ENCODE measurements around the gene ANTXR2. TPM values are rescaled to one million over a fixed set of nuclear protein-coding genes. Genes with fewer than 3 reads are reported as not detected.

ANTXR2 gene
- total RNA-seq, 6 donors from 2014 or later: 26.0 to 61.0 (median 37.5) TPM

DNA sequence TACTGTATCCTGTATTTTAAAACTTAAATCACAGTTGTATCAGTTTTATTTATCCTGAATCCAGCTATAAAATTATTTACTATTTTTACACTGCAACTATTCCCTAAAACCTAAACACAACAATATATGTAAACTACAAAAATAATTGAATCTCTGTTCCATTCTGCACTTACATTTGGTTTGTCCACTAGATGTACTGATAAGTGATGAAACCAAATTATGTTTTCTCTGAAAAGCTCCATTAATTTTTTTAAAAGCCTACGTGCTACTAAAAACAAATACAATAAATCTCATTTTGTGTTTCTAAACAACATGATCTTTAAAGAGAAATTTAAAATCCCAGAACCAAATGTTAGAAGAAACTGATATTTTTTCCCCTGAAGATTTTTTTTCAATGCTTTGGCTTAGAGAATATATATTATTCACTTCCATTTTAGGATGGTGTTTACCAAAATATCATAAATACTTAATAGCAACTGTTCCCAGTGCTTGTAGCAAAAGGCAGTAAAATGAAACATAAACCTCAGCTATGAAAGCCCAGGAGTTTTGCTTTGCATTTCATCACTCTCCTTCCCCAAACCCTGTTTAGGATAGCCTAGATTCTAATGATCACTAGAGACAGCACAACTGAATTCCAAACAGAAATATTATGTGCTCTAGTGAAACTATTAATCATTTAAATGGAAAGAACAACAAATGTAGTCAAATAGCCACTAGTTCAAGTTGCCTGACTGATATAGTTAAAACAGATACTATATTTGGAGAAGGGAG lies 19.7 kb downstream of the ANTXR2 start:
- no peak overlapping the region for H3K4me3 ChIP-seq
- no peaks in the 10 kb centered on the region for H3K27me3 ChIP-seq

DNA sequence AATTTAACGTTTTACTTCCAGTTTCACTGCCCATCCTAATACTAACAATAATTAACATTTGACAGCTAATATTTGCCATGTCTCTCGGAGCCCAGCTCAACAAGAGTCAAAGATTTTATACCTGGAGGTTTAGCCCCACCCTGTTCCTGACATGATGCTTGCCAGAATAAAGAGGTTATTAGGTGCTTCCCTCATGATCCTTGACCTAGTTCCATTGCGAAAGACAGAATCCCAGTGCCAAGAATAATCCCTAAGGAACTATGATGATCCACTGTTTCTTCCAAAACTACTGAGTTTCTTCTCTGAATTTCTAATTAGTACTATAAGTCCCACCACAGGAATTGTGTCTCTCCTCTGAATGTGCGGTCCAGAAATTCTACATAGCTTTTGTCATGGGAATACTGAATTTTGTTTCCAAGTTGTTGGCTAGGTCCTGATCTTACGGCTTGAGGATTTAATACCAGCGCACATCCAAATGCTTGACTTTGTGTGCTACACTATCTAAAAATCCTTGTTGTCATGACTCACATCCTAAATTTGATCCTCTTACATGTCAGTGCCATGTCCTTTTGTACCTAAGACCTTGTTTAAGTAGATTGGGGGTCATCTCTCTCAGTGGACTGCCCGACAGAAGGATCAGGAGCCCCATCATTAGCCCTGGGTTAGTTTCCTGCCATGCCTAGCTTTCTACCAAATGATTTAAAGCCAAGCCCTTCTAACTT lies 23.1 kb downstream of the ANTXR2 start:
- Histone ChIP-seq H3K4me3 (no peak overlapping the region), H3K4me1 (peaks cover 0 to 10% (median 3%) of the 10 kb centered on the region in 4 donors), H3K36me3 (peaks cover 0 to 32% (median 2%) of the 10 kb centered on the region in 4 donors), H3K27me3 (no peaks in the 10 kb centered on the region), H3K9me3 (no peaks in the 10 kb centered on the region), H3K27ac (peak overlapping the region in 1 of 4 donors; percentile 27)
- no peak for DNase-seq
- ATAC-seq (ENCODE audit: low FRiP score in 2 of 2): peak in 1 of 2 donors; percentile 44
- 72 to 84% methylated on average over 7 of the region's 7 CpGs for WGBS, 2 donors
- TF ChIP-seq, protein P1, sequence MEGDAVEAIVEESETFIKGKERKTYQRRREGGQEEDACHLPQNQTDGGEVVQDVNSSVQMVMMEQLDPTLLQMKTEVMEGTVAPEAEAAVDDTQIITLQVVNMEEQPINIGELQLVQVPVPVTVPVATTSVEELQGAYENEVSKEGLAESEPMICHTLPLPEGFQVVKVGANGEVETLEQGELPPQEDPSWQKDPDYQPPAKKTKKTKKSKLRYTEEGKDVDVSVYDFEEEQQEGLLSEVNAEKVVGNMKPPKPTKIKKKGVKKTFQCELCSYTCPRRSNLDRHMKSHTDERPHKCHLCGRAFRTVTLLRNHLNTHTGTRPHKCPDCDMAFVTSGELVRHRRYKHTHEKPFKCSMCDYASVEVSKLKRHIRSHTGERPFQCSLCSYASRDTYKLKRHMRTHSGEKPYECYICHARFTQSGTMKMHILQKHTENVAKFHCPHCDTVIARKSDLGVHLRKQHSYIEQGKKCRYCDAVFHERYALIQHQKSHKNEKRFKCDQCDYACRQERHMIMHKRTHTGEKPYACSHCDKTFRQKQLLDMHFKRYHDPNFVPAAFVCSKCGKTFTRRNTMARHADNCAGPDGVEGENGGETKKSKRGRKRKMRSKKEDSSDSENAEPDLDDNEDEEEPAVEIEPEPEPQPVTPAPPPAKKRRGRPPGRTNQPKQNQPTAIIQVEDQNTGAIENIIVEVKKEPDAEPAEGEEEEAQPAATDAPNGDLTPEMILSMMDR (IDR thresholded peaks at IDR 0.05): no peak
- TF ChIP-seq POLR2AphosphoS5 (IDR thresholded peaks at IDR 0.05): no peak
- TF ChIP-seq EP300 (IDR thresholded peaks at IDR 0.05): no peak
- no peak for TF ChIP-seq POLR2A (IDR thresholded peaks at IDR 0.05)

More for the DNA sequence above, 19.7 kb downstream of the ANTXR2 start:
- Histone ChIP-seq H3K4me1 (peaks cover 0 to 10% (median 2%) of the 10 kb centered on the region in 4 donors), H3K27ac (no peak overlapping the region), H3K9me3 (no peaks in the 10 kb centered on the region), H3K36me3 (peaks cover 0 to 36% (median 2%) of the 10 kb centered on the region in 4 donors)
- ATAC-seq (ENCODE audit: low FRiP score in 2 of 2): no peak
- WGBS, 2 donors: 88 to 95% methylated on average over 1 of the region's 1 CpG
- DNase-seq: no peak
- TF ChIP-seq, protein P1 (IDR thresholded peaks at IDR 0.05): no peak
- TF ChIP-seq EP300 (IDR thresholded peaks at IDR 0.05) (no peak), POLR2A (IDR thresholded peaks at IDR 0.05) (no peak), POLR2AphosphoS5 (IDR thresholded peaks at IDR 0.05) (no peak)

DNA sequence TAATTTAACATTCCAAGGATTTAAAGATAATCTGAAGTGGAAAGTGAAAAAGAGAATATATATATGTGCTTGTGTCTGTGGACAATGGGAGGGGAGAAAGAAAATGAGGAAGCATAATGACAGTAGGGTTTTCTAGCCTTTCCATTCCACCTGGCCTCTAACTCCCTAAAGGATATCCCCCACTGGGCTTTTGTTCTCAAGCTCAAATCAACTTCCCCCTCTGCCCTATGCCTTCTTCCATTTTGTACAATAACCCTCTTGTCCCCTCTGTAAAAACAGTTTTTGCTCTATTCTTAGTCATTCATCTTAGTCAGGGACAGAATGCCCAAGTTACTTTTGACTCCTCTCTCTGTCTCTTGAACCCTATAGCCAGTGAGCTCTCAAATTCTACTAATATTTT lies 23.6 kb downstream of the ANTXR2 start:
- peak overlapping the region in 1 of 4 donors; percentile 27 for H3K27ac ChIP-seq
- H3K27me3 ChIP-seq: no peaks in the 10 kb centered on the region
- H3K9me3 ChIP-seq: no peaks in the 10 kb centered on the region
- ATAC-seq (ENCODE audit: low FRiP score in 2 of 2): no peak
- no peak for DNase-seq
- H3K36me3 ChIP-seq: peaks cover 0 to 30% (median 2%) of the 10 kb centered on the region in 4 donors
- TF ChIP-seq POLR2A (IDR thresholded peaks at IDR 0.05) (no peak), POLR2AphosphoS5 (IDR thresholded peaks at IDR 0.05) (no peak), EP300 (IDR thresholded peaks at IDR 0.05) (no peak)
- TF ChIP-seq, protein P1 (IDR thresholded peaks at IDR 0.05): no peak
- H3K4me3 ChIP-seq: no peak overlapping the region
- H3K4me1 ChIP-seq: peaks cover 0 to 10% (median 3%) of the 10 kb centered on the region in 4 donors

DNA sequence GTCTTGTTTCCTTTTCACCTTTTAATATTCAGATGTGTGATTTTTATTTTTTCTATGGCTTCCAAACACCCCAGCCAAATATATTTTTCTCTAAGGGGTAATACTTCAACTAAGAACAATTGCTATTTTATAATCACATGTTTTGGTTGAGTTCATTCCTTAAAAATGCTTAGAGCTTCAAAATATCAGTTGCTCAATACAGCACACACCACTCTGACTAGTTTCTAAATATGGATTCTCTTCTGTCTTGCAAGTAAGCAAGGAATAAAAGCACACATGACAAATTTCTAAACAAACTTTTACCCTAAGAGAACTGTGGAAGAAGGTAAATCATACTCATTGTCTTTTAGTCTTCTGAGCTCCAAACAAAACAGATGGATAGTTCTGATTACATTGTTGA lies 27.2 kb downstream of the ANTXR2 start:
- H3K27ac ChIP-seq: peak overlapping the region in 1 of 4 donors; percentile 40

More for the DNA sequence above, 27.2 kb downstream of the ANTXR2 start:
- ATAC-seq (ENCODE audit: low FRiP score in 2 of 2): peak in 1 of 2 donors; percentile 77
- peaks cover 0 to 10% (median 6%) of the 10 kb centered on the region in 4 donors for H3K4me1 ChIP-seq
- H3K9me3 ChIP-seq: no peaks in the 10 kb centered on the region
- H3K4me3 ChIP-seq: no peak overlapping the region
- no peaks in the 10 kb centered on the region for H3K27me3 ChIP-seq
- peaks cover 0 to 8% (median 0%) of the 10 kb centered on the region in 4 donors for H3K36me3 ChIP-seq
- no peak for DNase-seq
- TF ChIP-seq, protein P1 (IDR thresholded peaks at IDR 0.05): no peak
- TF ChIP-seq POLR2A (IDR thresholded peaks at IDR 0.05) (no peak), EP300 (IDR thresholded peaks at IDR 0.05) (no peak), POLR2AphosphoS5 (IDR thresholded peaks at IDR 0.05) (no peak)
